ENCODE data around the gene MAGI2. TPM values are rescaled to one million over a fixed set of nuclear protein-coding genes. Genes with fewer than 3 reads are reported as not detected.
"Not testable (repeated sequence)": the region's sequence is repeated elsewhere in the genome, so short reads cannot be mapped to it uniquely, and the experiment has no call there.

The MAGI2 gene
- total and polyA plus RNA-seq, 8 donors, result 1.3 to 4.0 (median 2.0) TPM

GRCh38 chr7:78968951-78969350, 484.5 kb downstream of the MAGI2 start:
- DNase-seq (no peak), FAIRE-seq (no peak), ATAC-seq (no peak)
- intact Hi-C loops (cut with DNase I), result no loop called here
- Histone ChIP-seq H3K4me3 (no peak overlapping the region), H3K9me3 (no peaks in the 10 kb centered on the region), H3K27ac (no peak overlapping the region), H3K4me1 (no peaks in the 10 kb centered on the region), H3K27me3 (peaks cover 0 to 4% (median 0%) of the 10 kb centered on the region in 4 donors), H3K36me3 (no peaks in the 10 kb centered on the region)
- TF ChIP-seq, protein P1, sequence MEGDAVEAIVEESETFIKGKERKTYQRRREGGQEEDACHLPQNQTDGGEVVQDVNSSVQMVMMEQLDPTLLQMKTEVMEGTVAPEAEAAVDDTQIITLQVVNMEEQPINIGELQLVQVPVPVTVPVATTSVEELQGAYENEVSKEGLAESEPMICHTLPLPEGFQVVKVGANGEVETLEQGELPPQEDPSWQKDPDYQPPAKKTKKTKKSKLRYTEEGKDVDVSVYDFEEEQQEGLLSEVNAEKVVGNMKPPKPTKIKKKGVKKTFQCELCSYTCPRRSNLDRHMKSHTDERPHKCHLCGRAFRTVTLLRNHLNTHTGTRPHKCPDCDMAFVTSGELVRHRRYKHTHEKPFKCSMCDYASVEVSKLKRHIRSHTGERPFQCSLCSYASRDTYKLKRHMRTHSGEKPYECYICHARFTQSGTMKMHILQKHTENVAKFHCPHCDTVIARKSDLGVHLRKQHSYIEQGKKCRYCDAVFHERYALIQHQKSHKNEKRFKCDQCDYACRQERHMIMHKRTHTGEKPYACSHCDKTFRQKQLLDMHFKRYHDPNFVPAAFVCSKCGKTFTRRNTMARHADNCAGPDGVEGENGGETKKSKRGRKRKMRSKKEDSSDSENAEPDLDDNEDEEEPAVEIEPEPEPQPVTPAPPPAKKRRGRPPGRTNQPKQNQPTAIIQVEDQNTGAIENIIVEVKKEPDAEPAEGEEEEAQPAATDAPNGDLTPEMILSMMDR (IDR thresholded peaks at IDR 0.05), result no peak
- WGBS, 2 donors, result 70 to 82% methylated on average over 11 of the region's 11 CpGs

GRCh38 chr7:78967561-78967960, 485.9 kb downstream of the MAGI2 start:
- H3K9me3 ChIP-seq; H3K36me3 ChIP-seq; H3K4me1 ChIP-seq; H3K27me3 ChIP-seq; DNase-seq; FAIRE-seq; H3K27ac ChIP-seq; ATAC-seq; intact Hi-C loops (cut with DNase I); H3K4me3 ChIP-seq: not testable (repeated sequence)
- 81 to 84% methylated on average over 2 of the region's 2 CpGs for WGBS, 2 donors

- DNase-seq, result no peak
- FAIRE-seq, result no peak
- H3K36me3 ChIP-seq, result no peaks in the 10 kb centered on the region
- intact Hi-C loops (cut with DNase I), result no loop called here
- no peaks in the 10 kb centered on the region for H3K9me3 ChIP-seq
- H3K4me1 ChIP-seq, result no peaks in the 10 kb centered on the region
- H3K27me3 ChIP-seq, result peaks cover 0 to under 1% (median 0%) of the 10 kb centered on the region in 4 donors
- no peak overlapping the region for H3K27ac ChIP-seq
- WGBS, 2 donors, result 74 to 81% methylated on average over 2 of the region's 2 CpGs
- ATAC-seq, result no peak
- H3K4me3 ChIP-seq, result no peak overlapping the region
- TF ChIP-seq, protein P1 (IDR thresholded peaks at IDR 0.05), result no peak
These were observed 486.4 kb downstream of the MAGI2 start for GRCh38 chr7:78967046-78967445.

GRCh38 chr7:78959477-78959876, 494.0 kb downstream of the MAGI2 start:
- Histone ChIP-seq H3K27me3 (no peaks in the 10 kb centered on the region), H3K4me1 (no peaks in the 10 kb centered on the region), H3K9me3 (no peaks in the 10 kb centered on the region), H3K36me3 (no peaks in the 10 kb centered on the region), H3K27ac (no peak overlapping the region), H3K4me3 (no peak overlapping the region)
- intact Hi-C loops (cut with DNase I), result no loop called here
- DNase-seq (no peak), ATAC-seq (no peak), FAIRE-seq (no peak)
- 65 to 74% methylated on average over 5 of the region's 5 CpGs for WGBS, 2 donors
- TF ChIP-seq, protein P1 (IDR thresholded peaks at IDR 0.05), result no peak

DNA sequence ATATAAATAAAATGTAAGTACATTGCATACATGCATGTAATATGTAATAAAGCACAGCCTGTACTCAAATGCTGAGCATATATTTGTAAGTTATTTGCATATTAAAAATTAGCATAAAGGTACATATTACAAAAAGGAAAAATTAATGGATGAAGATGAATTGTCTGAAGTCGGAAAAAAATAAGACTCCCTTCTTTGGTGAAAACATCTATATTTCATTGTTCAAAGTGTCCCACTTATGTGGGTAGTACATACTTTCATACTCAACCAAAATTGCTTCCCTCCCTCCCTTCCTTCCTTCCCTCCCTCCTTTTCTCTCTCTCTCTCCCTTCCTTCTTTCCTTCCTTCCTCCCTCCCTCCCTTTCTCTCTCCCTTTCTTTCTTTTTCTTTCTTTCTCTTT, 498.1 kb downstream of the MAGI2 start:
- intact Hi-C loops (cut with DNase I), result no loop called here
- FAIRE-seq (no peak), ATAC-seq (no peak), DNase-seq (no peak)
- TF ChIP-seq, protein P1 (IDR thresholded peaks at IDR 0.05), result no peak
- Histone ChIP-seq H3K27me3 (no peaks in the 10 kb centered on the region), H3K36me3 (no peaks in the 10 kb centered on the region), H3K27ac (no peak overlapping the region), H3K4me1 (no peaks in the 10 kb centered on the region), H3K9me3 (no peaks in the 10 kb centered on the region), H3K4me3 (no peak overlapping the region)
- WGBS, 2 donors, result 84 to 90% methylated on average over 1 of the region's 1 CpG

Measured in pancreas (tissue), 10 donors.